NCI-H187 (cell line): ENCODE measurements around the gene UBA1.

ENCODE experiments used
- DNase-seq, 2 experiments: peaks; one replicate each; lab custom pipeline; 2025; lab: John Stamatoyannopoulos, UW

The UBA1 gene

GRCh38 chrX:47212381-47213293, 19.0 kb downstream of the UBA1 start:
- no peak for DNase-seq

DNA sequence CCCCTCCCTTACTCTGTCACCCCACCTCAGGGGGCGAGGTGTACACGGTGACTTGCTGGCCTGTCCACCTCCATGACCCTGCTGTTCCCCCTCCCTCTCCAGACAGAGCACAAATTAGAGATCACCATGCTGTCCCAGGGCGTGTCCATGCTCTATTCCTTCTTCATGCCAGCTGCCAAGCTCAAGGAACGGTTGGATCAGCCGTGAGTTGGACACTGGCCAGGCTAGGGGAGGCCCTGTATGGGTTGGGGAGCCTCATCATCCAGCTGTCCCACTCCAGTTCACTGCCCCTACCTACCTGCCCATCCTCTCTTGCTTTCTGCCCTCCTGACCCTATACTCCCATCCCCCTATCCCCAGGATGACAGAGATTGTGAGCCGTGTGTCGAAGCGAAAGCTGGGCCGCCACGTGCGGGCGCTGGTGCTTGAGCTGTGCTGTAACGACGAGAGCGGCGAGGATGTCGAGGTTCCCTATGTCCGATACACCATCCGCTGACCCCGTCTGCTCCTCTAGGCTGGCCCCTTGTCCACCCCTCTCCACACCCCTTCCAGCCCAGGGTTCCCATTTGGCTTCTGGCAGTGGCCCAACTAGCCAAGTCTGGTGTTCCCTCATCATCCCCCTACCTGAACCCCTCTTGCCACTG, 20.9 kb downstream of the UBA1 start:
- no peak for DNase-seq

GRCh38 chrX:47215291-47215900, 21.8 kb downstream of the UBA1 start:
- DNase-seq = no peak

- no peak for DNase-seq
These were observed 22.8 kb downstream of the UBA1 start for GRCh38 chrX:47216393-47216925.

- DNase-seq = no peak
These were observed 23.7 kb downstream of the UBA1 start for GRCh38 chrX:47217121-47217851.

- peak; percentile 94 to 98 for DNase-seq
These were observed 24.2 kb downstream of the UBA1 start for GRCh38 chrX:47217852-47218279.

GRCh38 chrX:47218280-47218919, 24.8 kb downstream of the UBA1 start, which contains the start of gene CDK16:
CDK16 (plus strand) TSS chrX:47218681; CDS start chrX:47223558, 4,877 bp downstream.
- peak in 1 of 2 experiments; percentile 50 for DNase-seq

DNA sequence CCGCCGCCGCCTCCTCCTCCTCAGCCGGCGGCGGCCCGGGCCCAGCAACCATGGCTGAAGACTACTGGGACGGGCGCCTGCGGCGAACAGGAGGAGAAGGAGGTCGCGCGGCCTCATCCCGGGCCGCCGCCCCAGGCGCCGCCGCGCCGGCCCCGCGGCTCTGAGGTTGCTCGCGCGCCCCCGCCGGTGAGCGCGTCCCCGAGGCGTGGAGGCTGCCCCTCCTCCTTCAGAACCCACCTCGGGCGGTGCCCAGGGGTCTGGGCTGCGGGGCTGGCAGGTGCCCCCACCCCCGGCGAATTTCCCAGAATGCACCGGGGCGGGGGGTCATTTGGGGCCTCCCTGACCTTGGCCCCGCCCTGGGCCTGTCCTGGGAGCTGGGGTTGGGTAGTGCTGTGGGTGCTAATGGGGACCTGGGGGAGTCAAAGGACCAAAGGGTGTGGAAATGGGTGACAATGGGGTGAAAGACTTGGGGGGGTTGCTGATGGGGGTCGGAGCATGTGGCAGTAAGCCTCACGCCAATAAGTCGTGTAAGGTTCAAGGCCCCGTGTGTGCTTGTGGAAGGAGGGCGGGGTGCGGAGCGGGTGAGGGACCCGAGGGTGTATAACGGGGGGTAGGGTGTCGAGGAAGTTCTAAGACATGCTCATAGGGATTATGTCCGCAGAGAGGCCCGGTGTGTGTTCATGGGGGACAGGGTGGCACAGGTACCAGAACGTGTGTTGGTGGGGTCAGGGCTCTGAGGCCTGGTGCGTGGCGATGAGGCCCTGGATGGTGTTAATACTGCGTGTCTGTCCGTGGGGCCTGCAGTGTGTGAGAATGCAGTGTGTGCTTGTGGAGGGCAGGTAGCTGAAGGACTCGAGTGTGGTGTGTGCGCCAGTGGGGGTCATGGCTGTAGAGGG, 25.5 kb downstream of the UBA1 start:
- DNase-seq = no peak

- DNase-seq = no peak
These were observed 28.1 kb downstream of the UBA1 start for GRCh38 chrX:47221756-47222155.

- DNase-seq = no peak
These were observed 29.2 kb downstream of the UBA1 start for GRCh38 chrX:47222751-47223350.

GRCh38 chrX:47223476-47224250, 30.0 kb downstream of the UBA1 start:
- no peak for DNase-seq

GRCh38 chrX:47224266-47224895, 30.8 kb downstream of the UBA1 start:
- no peak for DNase-seq

GRCh38 chrX:47224896-47225290, 31.3 kb downstream of the UBA1 start:
- no peak for DNase-seq

DNA sequence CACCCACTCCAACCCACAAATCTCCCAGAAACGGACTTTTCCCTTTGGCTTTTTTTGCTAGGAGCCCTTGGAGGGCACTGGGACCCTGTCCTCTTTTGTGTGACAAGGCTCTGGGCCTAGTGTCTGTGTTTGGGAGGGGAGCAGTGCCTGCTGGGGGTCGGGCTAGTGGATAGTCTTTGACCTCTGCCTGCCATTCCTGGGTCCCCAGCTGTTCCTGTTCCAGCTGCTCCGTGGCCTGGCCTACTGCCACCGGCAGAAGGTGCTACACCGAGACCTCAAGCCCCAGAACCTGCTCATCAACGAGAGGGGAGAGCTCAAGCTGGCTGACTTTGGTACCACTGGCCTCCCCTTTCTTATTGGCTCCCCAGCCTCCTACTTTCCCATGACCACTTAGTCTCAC, 32.4 kb downstream of the UBA1 start:
- no peak for DNase-seq

- DNase-seq = no peak
These were observed 33.1 kb downstream of the UBA1 start for GRCh38 chrX:47226531-47227333.

DNA sequence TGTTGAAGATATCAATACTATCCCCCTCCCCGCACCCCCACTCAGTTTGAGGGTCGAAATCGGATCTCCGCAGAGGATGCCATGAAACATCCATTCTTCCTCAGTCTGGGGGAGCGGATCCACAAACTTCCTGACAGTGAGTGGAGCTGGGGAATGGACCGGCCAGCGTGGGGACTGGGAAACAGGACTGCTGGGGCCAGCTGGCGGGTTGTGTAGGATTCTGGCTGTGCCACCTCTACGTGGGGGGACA, 33.6 kb downstream of the UBA1 start:
- DNase-seq = no peak

- DNase-seq = no peak
These were observed 35.1 kb downstream of the UBA1 start for GRCh38 chrX:47228550-47229270.
